Stimulated activated CD8-positive, alpha-beta memory T cell treated with anti-CD3 and anti-CD28 coated beads, Interleukin-12 subunit alpha, Interleukin-12 subunit beta, amount 100 ng/mL, for 4 hours (primary cell): ENCODE results near the gene TBC1D12.
"Not testable (repeated sequence)": the region's sequence is repeated elsewhere in the genome, so short reads cannot be mapped to it uniquely, and the experiment has no call there.

Experiments
- DNase-seq: peaks from one replicate; pipeline ENCODE4 v3.0.0-alpha.2; 2020; ENCODE audit warnings: low read depth

The TBC1D12 gene

DNA sequence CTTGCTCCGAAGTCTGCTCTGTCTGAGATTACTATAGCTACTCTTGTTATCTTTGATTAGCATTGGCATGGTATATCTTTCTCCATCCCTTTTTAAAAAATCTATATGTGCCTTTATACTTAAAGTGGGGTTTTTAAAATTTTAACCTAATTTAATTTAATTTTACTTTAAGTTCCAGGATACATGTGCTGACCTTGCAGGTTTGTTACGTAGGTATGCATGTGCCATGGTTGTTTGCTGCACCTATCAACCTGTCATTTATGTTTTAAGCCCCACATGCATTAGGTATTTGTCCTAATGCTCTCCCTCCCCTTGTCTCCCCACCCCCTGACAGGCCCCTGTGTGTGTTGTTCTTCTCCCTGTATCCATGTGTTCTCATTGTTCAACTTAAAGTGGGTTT lies 54.6 kb downstream of the TBC1D12 start:
- DNase-seq: no peak

DNA sequence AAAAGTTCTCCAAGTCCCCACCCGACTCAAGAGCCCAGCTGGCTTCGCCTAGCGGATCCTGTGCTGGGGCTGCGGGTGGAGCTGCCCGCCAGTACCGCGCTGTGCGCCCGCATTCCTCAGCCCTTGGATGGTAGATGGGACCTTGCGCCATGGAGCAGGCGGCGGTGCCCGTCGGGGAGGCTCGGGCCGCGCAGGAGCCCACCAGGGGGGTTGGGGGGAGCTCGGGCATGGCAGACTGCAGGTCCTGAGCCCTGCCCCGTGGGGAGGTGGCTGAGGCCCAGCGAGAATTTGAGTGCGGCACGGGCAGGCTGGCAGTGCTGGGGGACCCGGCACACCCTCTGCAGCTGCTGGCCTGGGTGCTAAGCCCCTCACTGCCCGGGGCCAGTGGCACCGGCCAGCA lies 57.0 kb downstream of the TBC1D12 start:
- no peak for DNase-seq

DNA sequence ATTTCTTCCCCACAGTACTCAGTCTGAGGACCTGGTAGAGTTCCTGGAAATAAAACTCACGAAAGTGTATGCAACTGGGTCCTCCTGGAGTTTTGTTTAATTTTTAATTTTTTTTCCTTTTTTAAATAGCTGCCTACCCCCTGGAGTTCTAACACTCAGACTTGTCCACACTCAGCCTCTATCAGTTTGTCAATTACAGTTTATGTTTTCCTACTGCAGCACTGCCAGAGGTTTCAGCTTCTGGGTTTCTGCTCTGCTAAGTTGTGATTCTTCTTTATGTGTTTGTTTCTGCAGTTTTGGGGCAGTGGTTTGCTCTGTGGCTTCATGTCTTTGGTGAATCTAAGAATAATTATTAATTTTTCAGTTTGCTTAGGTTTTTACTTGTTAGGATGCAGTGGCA lies 59.2 kb downstream of the TBC1D12 start:
- no peak for DNase-seq

DNA sequence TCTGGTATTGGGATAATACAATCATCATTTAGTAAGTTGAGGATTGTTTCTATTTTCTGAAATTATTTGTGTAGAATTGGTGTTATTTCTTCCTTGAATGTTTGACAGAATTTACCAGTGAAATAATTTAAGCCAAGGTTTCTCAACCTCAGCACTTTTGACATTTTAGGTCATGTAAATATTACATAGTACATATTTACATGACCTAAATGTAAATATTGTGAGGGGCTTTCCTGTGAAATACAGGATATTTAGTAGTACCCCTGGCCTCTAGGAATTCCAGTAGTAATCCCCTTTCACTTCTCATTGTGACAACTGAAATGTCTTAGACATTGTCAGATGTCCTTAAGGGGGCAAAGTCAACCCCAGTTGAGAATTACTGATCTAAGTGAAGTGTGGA lies 59.8 kb downstream of the TBC1D12 start:
- DNase-seq: no peak

DNA sequence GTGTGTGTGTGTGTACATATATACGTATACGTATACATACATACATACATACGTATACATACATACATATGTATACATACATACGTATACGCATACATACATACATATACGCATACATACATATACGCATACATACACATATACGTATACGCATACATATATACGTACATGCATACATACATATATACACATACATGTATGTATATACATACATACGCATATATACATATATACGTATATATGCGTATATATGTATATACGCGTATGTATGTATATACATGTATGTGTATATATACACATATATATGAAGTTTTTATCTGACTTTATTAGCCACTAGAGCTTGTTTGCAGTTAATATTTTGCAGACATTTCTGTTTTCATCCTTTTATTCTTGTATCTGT lies 63.3 kb downstream of the TBC1D12 start:
- DNase-seq: no peak

DNA sequence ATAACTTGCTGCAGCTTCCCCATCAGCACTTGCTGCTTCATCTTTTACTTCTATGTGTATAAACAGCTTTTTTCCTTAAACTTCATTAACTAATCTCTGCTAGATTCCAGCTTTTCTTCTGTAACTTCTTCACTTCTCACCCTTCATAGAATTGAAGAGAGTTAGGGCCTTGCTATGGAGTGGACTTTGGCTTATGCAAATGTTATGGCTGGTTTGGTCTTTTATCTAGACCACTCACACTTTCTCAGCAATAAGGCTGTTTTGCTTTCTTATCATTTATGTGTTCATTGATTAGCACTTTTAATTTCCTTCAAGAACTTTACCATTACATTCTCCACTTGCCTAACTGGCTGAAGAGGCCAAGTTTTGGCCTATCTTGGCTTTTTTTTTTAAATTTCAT lies 79.1 kb downstream of the TBC1D12 start:
- DNase-seq: no peak

DNA sequence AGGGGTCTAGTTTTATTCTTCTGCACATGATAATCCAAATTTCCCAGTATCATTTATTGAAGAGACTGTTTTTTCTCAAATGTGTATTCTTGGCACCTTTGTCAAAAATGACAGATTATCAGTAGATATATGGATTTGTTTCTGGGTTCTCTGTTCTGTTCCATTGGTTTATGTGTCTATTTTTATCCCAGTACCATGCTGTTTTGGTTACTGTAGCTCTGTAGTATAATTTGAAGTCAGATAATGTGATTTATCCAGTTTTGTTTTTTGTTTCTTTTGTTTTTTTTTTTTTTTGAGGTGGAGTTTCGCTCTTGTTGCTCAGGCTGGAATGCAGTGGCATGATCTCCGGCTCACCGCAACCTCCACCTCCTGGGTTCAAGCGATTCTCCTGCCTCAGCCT lies 81.6 kb downstream of the TBC1D12 start:
- DNase-seq: no peak

DNA sequence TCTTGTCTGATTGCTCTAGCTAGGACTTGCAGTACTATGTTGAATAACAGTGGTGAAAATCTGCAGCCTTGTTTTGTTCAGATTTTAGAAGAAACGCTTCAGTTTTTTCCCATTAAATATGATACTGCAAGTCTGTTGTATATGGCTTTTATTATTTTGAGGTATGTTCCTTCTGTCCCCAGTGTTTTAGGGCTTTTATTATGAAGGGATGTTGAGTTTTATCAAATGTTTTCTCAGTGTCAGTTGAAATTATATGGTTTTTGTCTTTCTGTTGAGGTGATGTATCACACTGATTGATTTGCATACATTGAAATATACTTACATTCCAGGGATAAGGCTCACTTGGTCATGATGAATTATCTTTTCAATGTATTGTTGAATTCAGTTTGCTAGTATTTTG lies 82.8 kb downstream of the TBC1D12 start:
- no peak for DNase-seq

DNA sequence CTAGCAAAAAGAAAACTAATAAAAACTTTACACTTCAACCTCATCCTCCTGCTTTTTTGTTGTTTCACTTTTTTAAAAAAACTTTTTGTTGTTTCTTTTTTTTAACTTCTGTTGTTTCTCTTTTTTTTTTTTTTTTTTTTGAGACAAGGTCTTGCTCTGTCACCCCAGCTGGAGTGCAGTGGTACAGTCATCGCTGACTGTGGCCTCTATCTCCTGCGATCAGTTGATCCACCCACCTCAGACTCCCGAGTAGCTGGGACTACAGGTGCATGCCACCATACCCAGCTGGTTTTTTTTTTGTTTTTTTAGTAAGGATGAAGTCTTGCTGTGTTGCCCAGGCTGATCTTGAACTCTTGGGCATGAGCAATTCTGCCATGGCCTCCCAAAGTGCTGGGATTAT lies 85.2 kb downstream of the TBC1D12 start:
- DNase-seq: no peak

DNA sequence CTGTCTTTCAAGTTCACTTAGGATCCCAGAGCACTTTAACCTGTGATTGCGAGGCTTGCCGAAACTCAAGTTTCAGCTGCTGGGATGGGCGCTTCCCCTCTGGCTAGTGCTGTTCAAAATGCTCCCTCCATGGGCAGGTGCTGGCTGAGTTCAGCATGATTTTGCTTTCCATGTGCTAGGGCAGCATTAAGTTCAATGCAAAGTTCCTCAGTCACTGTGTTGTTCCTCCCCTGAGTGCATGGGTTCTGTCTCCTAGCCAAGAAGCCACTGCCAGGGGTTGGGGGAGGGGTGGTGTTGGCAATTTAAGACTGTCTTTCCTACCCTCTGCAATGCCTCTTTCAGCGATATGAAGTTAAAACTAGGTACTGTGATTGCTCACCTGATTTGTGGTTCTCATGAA lies 86.8 kb downstream of the TBC1D12 start:
- no peak for DNase-seq

DNA sequence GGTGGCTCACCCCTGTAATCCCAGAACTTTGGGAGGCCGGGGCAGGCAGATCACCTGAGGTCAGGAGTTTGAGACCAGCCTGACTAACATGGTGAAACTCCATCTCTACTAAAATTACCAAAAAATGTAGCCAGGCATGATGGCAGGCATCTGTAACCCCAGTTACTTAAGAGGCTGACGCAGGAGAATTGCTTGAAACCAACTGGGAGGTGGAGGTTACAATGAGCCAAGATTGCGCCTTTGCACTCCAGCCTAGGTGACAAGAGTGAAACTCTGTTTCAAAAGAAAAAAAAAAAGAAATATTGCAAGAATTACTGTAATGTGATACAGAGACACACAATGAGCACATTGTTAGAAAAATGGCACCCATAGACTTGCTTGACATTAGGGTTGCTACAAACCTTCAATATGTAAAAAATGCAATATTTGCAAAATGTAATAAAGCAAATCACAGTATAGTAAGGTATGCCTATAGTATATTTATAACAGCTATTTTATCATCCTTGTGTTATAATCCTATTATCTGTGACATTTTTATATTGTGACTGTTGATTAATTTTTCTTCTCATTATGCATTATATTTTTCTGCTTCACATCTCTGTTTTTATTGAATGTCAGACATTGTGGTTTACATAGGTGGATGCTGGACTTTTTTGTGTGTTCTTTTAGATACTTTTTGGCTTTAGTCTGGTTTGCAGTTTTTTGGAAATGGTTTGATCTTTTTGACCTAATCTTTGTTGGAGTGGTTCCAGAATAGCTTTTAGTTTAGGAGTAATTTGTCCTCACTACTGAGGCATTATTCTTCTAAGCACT lies 87.8 kb downstream of the TBC1D12 start:
- no peak for DNase-seq

DNA sequence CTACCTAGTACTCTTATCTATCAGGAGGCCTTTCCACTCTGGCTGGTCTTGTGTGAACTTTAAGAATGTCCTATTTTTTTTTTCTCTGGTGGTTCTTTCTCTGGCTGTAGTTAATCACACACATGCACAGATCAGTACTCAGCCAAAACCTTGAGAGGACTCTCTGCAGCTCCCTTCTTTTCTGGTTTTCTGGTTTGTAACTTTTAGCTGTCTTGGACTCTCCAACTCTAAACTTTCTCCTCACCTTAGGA lies 88.4 kb downstream of the TBC1D12 start:
- no peak for DNase-seq

DNA sequence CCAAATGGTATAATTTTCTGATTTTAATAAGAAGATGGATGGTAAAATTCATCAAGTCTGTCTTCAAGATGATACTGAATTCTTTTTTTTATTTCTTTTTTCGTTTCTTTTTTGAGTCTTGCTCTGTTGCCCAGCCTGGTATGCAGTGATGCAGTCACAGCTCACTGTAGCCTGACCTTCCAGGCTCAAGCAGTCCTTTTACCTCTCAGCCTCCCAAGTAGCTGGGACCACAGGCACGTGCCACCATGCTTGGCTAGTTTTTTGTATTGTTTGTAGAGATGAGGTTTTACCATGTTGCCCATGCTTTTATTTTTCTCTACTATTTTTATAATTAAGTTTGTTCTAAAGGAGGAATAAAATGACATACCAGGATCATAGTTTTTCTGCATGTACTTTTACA lies 91.1 kb downstream of the TBC1D12 start:
- DNase-seq: no peak

DNA sequence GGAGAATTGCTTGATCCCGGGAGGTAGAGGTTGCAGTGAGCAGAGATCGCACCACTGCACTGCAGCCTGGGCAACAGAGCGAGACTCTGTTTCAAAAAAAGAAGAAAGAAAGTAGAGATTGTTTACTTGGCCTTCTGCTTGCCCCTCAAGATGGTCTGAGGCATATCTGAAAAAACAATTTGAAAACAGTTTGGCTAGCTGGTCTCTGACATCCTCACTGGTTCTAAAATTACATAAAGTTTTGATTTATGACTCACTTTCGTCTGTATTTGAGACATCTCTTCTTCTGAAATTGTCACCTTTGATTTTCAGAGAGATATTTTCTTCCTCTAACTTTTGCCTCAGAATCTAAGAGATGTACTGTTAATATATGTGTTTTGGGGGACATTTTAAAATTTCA lies 93.7 kb downstream of the TBC1D12 start:
- DNase-seq: no peak

DNA sequence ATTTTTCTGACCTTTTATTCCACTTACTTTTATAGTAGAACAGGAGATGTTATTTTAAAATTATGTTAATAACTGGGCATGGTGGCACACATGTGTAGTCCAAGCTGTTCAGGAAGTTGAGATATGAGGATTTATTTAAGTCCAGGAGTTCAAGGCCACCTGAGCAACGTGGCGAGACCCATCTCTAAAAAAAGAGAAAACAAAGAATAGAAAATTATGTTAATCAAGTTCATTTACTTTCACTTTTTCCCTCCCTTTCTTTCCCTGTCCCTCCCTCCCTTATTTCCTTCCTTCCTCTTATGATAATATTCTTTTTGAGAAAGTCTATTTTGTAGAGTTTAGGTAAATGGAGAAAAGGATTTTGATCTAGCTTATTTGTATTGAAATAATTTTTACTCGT lies 94.3 kb downstream of the TBC1D12 start:
- no peak for DNase-seq

DNA sequence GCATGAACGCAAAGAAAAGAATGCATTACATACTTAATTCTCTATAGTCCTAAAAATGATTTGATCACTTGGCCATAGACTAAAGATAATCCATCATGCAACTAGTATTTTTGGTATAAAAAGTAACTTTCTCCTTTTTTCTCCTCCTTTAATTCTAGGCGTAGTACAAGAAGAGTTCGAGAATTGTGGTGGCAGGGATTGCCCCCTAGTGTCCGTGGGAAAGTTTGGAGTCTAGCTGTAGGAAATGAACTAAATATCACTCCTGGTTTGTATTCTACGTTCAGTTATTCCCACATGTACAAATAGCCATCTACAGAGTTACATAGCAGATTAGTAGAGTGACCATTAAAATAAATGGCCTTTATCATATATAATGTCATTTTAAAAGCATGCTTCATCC lies 97.7 kb downstream of the TBC1D12 start:
- DNase-seq: no peak

DNA sequence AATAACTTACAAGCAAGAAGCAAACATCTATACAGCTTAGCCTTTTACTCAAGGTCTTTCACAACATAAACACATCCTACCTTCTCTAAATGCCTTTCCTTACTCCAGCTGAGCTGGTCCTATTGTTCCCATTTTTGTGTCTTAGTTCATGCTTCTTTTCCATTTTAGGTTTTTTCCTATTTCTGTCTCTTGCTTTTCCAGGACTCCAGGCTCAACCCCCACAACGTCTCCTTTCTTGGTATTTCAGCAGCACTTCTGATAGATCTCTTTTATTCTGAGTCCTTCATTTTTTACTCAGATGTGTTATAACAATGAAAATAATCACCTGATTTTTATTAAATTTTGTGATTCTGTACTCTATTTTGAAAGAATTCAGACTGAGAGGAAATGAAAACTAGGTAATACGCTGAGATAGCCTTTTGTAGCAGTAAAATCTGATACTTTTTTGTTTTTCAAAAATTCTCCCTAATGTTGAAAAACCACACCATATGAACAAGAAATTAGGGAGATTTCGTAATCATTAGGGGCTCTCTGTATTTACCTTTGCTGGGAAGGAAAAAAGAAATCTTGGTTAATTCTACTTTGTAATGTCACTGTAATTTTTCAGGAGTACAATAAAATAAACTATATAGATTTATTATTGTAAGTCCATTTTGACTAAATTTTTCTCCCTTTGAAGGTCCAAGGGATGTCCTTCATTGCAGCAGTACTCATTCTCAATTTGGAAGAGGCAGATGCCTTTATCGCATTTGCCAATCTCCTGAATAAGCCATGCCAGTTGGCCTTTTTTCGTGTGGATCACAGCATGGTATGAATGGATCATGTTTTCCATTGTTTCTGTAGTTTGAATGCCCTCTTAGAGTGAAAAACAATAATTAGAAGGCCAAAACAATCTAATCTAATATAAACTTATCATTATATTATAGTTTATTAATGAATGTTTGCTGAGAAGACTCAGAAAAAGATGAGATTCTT lies 119.2 kb downstream of the TBC1D12 start:
- no peak for DNase-seq

DNA sequence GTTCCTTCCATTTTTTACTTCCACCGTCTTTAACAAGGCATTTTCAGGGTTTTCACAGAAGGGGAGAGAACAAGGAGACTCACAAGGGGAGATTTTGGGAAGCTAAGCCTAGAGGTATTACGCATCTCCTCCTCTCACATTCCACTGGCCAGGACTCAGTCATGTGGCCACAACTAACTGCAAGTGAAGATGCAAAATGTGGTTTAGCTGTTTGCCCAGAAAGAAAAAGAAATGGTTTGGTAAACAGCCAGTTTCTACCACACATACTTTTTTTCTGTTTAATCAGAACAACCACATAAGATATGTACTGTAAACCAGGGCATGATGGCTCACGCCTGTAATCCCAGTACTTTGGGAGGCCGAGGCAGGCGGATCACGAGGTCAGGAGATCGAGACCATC lies 121.8 kb downstream of the TBC1D12 start:
- no peak for DNase-seq

DNA sequence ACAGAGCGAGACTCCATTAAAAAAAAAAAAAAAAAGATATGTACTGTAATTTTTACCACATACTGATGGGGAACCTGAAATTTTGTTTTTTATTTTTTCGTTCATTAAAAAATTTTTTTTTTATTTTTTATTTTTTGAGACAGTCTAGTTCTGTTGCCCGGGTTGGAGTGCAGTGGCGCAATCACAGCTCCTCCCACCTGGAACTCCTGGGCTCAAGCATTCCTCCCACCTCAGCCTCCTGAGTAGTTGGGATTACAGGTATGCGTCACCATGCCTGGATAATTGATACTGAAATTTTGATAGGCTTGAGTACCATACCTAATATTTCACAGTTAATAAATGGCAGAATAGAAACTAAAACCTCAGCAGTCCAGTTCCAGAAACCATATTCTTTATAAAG lies 122.4 kb downstream of the TBC1D12 start:
- no peak for DNase-seq

DNA sequence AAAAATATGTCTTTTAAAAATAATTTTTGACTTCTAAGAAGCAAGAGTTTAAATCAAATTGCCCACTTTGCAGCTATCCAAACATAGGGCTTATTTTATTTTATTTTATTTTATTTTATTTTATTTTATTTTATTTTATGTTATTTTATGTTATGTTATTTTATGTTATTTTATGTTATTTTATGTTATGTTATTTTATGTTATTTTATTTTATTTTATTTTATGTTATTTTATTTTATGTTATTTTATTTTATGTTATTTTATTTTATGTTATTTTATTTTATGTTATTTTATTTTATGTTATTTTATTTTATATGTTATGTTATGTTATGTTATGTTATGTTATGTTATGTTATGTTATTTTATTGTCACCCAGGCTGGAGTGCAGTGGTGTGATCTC lies 129.2 kb downstream of the TBC1D12 start:
- not testable (repeated sequence) for DNase-seq

DNA sequence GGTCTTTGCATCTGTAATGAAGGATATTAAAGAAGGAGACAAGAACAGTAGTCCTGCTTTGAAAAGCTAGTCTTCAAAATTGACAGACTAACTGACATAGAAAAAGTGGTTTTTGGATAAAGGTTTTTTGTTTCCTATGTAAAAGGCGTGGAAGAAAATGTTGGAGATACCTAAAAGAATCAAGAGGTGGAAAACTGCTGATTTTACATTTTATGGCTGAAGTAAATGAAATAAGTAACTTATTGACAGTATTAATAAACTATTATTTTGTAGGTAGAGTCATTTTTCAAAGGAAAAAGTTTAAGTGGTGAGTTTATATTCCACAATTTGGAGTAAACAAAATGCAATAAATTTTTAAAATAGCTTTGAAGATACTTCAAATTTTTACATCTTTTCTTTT lies 130.7 kb downstream of the TBC1D12 start:
- no peak for DNase-seq

DNA sequence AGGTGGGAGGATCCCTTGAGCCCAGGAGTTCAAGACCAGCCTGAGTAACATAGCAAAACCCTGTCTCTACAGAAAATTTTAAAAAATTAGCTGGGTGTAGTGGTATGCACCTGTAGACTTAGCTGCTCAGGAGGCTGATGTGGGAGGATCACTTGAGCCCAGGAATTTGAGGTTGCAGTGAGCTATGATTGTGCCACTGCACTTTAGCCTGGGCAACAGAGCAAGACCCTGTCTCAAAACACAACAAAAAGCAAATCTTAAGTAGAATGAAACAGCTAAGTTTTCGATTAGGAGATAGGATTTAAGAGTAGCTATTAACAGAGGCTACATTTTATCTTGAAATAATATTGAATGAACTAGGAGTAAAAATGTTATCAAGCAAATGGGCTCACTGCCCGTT lies 139.9 kb downstream of the TBC1D12 start:
- DNase-seq: not testable (repeated sequence)

DNA sequence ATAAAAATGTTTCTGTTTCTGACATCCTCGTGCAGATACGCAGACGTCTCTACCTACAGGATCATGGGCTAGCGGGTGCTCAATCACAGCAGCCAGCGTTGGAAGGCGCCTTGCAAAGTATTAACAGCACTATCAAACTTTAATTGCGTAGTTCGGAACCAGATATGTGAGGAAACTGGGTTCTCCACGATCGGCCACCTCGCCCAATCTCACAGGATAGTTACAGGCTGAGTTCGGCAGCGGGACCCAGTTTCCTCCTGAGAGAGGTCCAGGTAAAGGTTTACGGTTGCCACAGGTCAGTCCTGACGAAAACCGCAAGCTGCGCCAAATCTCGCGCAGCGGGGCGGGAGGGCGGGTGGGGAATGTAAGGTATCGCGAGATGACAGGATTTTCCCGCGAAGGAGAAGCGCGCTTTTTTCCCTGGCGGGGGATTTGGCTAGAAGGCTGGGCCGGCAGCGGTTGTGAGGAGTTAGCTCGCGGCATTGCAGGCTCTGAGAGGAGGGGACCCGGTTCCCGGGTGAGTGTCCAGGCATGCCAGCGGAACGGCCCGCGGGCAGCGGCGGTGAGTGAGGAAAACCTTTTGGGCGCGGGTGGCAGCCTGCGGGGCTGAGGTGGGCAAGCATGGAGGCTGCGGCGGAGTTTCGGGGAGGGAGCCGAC lies 143.2 kb downstream of the TBC1D12 start, which contains the start of gene HELLS:
Gene HELLS (plus strand): TSS at position 398 of the 658 bp plus-strand sequence. CDS start 134 bp downstream, at position 532.
- peak; percentile 50 for DNase-seq
